HG03520 (cell line): Measurements from ENCODE around the gene MEGF8.

ENCODE experiments used
- ATAC-seq: cut with Tn5 transposase; IDR thresholded peaks from one replicate; pipeline ENCODE4 v1.9.1; 2021; ENCODE audit warnings: mild to moderate bottlenecking, moderate library complexity; ENCODE audit not compliant: unreplicated experiment

MEGF8 gene

DNA sequence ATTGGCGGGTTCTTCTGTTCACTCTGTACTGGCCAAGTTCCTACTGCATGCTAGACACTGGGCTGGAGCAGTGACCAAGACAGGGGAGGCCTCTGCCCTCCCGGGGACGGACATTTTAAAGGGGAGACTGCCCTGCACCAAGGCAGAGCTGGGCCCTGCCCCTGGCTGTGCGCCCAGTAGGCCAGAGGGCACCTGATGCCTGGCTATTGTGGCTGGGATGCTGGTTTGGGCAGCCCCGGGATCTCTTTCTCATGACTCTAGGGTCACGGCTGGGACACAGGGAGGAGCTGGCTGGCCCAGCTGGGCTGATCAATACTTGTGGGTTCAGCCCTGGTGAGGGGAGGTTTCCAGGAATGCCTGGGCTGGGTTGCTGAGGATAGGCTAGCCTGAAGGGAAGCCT is 84.0 kb downstream of the MEGF8 start:
- no peak for ATAC-seq

DNA sequence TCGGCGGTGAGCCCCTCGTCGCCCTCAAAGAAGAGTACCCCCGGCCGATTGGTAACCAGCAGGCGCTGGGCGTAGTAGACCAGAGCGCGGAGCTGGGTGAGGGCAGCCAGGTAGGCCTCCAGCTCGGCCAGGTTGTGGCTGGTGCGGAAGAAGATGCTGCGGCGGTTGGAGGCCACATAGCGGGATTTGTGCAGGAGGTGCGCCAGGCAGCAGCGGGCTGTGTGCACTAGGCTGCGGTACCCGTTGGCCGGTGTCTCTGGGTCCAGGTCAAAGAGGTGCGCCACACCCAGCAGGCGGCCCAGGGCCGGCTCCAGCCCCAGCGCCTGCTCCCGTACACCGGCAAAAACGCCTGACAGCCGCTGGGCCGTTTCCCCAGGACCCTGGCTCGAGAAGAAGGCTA is 84.9 kb downstream of the MEGF8 start:
- no peak for ATAC-seq

DNA sequence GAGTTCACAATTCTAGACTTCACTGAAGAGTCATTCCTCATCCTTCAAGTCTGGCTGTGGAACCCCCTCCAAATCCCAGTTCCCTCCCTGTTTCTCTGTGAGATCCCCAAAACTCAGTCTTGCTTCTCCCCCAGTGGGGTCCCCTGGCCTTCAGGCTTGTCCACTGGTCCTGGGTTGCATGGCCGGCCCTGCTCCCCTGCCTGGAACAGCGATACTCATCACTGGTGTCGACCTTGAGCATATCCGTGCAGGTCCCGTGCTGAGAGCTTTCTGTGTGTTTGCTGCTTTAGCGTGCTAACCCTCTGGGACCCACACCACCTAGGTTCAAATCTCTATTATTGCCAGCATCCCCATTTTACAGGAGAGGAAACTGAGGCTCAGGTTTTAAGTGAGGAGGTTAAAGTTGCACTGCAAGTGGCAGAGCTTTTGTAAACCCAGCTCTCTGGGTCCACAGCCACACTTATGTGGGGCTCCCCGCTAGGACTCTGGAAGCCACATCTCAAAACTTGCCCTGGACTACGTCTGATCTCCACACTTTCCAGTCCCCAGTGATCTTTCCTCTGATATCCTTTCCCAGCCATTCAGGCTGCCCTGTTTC is 86.2 kb downstream of the MEGF8 start:
- ATAC-seq, result no peak

DNA sequence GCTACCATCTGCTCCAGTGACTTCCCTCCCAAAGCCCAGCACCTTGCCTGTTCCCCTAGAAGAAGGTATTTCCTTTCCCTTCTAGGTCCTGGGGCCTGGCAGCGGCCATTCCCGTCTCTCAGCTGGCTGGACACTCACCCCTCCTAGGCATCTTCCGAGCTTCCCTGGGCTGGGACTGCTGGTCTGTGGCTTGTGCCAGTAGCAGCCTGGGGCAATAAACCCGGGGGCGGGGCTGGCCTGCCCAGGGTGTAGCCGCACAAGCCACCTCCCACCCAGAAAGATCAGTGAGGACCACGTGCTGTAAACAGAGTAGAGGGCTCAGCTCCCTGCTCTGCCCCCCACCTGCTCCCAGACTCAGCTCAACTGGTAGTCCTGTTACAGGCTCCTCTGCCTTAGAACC is 86.8 kb downstream of the MEGF8 start:
- ATAC-seq, result no peak

DNA sequence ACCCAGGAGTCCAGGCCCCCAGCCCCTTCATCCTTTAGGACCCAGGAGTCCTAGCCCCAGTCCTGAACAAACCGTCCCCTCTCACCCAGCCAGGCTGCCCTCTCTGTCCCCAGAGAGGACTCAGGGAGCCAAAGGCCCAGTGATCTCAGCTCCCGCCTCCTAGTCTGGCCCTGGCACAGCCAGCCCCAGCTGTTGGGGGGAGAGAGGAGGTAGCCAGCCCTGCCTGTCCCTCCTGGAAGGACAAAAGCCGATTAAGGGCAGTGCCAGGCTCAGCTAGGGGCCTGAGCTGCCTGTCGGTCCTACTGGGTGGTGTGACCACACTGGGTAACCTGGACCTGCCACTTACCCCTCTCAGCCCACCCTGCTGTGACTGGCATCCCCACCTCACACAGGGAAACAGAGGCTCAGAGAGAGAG is 87.2 kb downstream of the MEGF8 start:
- ATAC-seq, result no peak

DNA sequence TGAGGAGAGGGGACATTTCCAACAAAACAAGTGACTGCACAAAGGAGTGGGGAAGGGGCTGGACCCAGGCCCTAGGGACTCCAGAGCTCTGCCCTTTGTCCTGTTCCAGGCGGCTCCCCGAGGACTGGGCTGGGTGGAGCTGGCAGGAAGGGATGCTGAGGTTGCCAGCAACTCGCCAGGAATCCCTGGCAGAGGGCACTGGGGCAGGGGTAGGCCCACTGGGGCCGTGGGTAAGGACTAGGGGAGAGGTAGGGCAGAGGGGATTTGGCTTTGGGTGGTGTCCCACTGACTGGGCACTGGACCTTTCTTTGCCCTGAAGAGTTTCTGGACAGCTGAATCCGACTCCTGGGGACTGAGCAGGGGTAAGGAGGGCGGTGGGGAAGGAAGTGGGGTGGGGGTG is 93.9 kb downstream of the MEGF8 start:
- no peak for ATAC-seq

DNA sequence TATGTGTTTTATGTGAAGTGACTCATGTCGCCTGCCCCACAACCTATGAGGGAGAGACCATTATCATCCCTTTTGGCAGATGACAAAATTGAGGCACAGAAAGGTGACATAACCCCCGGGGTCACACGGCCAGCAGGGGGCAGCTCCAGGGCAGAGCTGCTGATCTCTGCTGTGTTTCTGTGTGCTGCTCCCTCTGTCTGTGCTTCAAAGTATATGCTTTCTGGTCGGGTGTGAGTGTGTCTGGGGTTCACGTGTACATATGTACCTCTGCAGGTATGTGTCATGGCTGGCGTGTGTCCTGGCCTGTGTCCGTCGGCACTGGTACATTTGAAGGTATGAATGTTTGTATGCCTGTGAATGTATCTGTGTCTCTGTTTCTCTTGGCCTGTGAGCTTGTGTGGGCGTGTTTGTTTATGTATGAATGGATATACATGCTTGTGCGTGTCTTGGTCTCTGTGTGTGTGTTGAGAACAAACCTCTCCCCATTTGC is 94.7 kb downstream of the MEGF8 start:
- ATAC-seq, result no peak

DNA sequence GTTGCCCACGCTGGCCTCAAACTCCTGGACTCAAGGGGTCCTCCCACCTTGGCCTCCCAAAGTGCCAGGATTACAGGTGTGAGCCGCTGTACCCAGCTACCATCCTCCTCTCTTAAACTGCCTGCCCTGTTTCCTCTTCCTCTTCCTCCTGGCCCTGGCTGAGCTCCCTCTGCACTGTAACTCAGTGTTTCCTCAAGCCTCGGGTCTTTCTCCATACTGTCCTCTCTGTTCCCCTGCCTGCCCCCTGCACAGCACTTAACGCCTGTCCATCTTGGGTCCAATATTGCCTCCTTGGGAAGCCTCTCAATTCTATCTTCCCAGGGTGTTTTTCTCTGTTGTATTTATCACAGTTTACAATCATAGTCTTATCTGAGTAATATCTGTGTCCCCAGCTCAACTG is 95.7 kb downstream of the MEGF8 start:
- no peak for ATAC-seq

DNA sequence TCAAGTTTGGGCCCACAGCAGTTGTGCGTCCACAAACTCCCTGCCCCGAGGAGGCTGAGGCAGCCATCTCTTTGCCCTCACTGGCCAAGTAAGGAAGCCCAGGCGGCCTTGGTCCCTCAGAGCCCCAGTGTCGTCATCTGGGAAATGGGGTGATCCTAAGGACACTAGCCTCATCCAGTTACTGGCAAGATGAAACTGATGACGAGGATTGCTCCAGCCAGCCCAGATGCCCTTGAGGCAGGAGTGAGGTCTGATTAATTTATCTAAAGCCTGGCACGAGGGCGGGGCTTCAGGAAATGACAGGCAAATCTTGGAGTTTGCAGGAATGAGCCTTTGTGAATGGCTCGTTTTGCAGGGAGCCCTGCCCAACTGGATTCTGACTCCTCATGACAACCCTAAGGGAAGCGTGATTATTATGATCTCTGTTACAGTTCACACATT is 96.2 kb downstream of the MEGF8 start:
- no peak for ATAC-seq

DNA sequence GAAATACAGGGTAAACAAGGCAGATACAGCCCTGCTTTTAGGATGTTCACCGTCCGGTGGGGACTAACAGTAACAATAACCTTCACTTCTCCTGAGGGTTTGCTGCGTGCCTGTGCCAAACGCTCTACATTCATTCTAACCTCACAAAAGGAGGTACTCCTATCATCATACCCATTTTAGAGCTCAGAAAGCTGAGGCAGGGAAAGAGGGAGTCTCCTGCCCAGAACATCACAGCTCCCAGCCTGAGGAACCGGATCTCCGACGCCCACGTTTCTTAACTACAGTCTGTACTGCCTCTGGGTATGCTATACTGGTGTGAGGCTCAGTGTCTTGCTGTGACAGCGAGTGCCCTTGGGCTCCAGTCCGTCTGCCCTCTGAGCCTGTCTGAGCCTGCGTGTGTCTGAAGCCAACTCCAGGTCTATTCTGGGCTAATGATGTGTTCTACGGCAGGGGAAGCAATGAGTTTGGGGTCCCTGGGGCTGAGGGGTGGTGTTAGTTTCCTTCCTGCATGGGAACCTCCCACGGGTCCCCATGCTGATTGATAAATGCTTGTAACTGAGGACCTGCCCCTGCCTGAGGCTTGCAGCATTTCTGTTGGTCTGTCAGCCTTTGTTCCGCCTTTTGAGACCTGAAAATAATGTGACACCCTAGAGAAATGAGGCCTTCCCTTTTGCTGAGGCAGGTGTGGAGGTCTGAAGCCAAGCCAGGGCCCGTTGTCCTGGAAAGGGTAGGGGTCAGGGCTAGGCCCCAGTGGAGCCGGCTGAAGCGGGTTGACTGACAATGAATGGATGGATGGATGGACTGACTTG is 96.9 kb downstream of the MEGF8 start:
- ATAC-seq, result no peak

DNA sequence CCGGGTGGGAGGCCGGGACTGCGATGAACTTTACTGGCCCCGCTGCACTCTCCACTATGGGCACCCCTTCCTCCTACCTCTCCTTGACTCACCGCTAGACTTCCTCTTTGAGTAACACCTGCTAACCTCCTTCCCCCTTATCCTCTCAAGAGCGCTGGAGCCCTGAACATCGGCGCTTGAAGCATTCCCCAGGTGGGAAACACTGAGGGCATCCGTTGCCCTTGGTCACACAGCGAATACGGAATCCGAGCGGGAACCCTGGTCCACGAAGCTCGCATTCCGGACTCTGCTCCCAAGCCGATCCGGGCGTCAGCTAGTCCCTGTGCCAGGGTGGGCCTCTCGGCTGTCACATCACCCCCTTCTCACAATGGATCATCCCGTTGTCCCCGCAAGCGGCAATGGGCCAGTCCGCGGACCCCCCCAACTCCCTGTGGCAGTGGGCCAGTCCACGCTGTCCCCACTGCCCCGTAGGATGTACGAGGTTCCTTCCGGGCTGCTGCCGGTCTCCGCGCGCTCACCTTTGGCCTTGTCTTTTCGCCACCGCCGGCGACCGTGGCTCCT is 97.5 kb downstream of the MEGF8 start:
- peak; percentile 21 for ATAC-seq

DNA sequence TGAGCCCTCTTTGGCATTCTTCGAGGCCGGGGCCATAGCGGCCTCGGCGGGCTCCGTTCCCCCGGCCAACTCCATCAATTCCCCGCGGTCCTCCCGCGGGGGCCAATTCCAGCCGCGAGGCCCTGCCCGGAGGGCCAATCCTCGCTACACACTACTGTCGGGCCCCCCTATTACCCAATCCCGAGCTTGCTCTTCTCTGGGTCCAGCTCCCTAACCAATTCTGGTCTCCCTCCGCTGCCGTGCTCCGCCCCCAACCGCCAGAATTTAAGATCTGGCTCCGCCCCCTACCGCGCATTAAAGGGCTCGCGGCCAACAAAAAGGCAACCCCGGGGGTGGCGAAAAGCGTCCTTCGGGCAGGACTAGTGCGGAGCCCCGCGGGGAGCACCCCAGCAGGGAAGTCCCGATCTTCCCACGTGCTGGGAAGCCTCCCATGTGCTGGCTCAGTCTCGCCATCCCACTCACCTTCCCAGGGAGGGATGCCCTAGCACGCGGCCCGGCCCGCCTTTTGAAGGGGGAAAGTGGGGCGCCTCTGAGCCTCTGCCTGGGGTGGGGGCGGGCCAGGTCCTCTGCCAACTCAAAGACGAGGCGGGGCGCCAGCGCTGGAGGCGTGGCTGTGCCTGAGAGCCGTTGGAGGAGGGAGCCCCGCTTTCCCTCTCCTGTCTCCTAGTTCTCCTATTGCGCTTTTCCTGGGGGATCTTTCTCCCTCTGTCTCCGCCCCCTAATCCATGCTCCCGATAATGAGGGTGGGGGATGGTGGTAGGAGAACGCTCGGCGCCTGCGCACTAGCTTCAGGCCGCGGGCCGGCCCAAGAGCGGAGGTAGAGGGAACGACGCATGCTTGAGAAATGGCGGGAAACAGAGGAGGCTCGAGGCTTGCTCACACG is 98.3 kb downstream of the MEGF8 start:
- ATAC-seq, result peak; percentile 79

DNA sequence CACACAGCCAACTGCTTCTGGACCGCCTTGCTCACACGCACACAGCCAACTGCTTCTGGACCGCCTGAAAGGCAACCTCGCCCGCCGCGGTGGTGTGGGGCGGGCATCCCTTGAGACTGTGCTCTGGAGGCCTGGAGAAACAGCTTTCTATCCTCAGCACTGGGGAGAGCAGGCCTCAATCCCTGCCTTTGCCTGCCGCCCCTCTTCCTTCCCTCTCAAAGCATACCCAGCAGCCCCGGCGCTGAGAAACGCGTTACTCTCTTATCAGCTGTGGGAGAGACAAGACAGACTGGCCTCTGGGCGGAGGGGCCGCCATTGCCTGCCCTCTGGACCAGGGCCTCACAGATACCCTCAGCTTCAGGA is 98.9 kb downstream of the MEGF8 start:
- no peak for ATAC-seq

DNA sequence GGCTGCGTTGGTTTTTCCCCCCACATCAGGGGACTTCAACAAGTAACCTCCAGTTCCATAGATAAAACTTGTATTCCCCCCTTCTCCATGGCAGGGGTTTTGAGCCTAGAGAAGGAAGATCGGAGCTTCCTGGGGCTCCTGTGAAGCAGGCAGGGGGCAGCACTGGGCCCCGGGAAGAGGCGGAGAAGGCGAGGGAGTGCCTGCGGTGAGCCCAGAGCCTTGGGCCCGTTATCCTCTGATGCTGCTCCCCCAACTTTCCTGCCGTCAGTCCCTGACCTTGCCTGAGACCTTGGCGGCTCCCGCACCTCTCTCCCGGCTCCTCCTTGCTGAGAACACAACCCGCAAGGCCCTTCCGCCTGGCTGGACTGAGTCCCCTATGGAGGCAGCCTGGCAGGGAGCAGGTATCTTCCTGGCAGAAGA is 99.3 kb downstream of the MEGF8 start:
- ATAC-seq, result no peak

DNA sequence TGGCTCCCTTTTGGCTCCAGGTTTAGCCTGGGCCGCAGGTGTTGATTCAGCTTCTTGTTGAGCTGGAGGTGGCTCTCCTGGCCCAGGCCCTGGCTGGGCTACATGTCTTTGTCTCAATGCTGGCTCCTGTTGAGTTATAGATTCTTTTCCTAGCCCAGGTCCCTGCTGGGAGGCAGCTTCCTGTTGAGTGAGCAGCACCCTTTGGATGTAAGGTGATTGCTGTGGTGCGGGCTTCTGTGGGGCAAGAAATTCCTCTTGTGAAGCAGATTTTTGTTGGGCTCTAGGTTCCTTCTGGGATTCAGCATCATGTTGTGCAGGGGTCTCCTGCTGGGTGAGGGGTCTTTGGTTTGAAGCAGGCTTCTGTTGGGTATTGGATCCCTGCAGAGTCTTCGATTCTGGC is 101.2 kb downstream of the MEGF8 start:
- no peak for ATAC-seq

DNA sequence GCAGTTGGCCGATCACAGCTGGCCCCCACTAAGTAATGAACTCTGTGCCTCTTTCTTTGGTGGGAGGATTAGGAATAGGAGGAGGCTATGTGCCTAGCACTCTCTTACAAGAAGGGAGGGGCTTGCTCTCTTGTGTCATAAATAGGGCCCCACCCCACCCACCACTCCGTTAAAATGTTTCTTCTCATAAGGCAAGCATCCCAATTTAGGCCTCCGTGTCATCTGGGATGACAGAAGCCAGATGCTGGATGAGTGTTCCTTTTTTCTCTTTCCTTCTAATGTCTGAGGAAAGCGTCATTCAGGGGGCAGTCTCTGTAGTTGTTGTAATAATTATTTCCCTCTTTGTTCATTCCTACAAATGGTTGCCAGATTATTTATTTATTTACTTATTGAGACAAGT is 101.9 kb downstream of the MEGF8 start, which contains the start of gene LIPE:
TSS of gene LIPE (minus strand) at position 76 of the 400 bp plus-strand sequence. CDS start 239 bp downstream, outside the sequence.
- no peak for ATAC-seq
